Ishikawa (cell line): ENCODE measurements around the gene ILDR1.

Experiments
- CREB1 ChIP-seq: IDR thresholded peaks from 2 replicates; pipeline ENCODE4 v1.6.1; 2012; ENCODE audit warnings: low read depth
- EGR1 ChIP-seq: IDR thresholded peaks from 2 replicates; pipeline ENCODE4 v1.6.1; 2012
- EP300 ChIP-seq: IDR thresholded peaks from 2 replicates; pipeline ENCODE4 v1.6.1; 2012; ENCODE audit warnings: borderline replicate concordance
- MAX ChIP-seq: IDR thresholded peaks from 2 replicates; pipeline ENCODE4 v1.6.1; 2012
- RAD21 ChIP-seq: IDR thresholded peaks from 2 replicates; pipeline ENCODE4 v1.6.1; 2012; ENCODE audit warnings: low read depth
- REST ChIP-seq: IDR thresholded peaks from 2 replicates; pipeline ENCODE4 v1.6.1; 2012; ENCODE audit warnings: low read depth, mild to moderate bottlenecking
- TEAD4 ChIP-seq: IDR thresholded peaks from 2 replicates; pipeline ENCODE4 v1.6.1; 2012
- USF1 ChIP-seq: IDR thresholded peaks from 2 replicates; pipeline ENCODE4 v1.6.1; 2012

DNA sequence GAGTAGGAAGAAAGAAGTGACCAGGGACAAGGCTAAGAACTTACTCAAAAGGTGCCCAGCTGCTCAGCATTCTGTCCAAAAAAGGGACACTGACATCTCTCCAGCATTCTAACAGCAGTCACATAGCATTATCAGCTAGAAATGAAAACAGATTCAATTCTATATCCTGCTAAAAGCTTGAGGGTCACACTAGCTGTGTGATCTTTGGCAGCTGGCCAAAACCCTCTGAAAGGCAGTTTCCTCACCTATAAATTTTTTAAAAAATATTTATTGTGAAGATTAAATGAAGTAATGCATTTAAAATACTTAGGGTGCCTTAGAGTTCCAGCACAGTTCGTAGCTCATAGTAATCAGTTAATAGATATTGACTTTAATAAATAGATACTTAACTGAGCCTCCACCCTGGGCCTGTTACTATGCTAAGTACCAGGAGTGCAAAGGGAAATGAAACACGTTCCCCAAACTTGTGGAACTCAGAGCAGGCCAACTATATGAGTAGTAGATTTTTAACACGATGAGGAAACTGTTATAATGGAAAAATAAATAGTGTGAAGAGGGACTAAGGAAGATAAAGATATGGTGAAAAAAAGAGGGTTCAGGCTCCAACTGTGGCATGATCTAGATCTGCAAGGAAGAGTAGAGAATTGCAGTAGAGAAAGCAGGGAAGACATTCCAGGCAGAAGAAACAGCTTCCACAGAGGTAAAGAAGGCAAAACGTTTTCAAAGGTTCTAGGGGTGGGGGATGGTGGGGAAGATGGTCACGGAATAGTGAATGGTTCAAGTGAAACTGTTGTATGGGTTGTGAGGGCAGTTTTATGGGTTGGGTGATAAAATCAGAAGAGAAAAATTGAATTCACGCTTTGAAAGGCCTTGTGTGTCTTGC, 44.5 kb upstream of the ILDR1 start:
- no peak for TF ChIP-seq REST
- no peak for TF ChIP-seq MAX
- TF ChIP-seq CREB1: no peak
- TF ChIP-seq EGR1: no peak
- no peak for TF ChIP-seq EP300
- TF ChIP-seq RAD21: no peak
- no peak for TF ChIP-seq TEAD4
- no peak for TF ChIP-seq USF1
